Medulla oblongata (tissue), 1 donor: Measurements from ENCODE around the gene CDR2.
"Not testable (repeated sequence)": the region's sequence is repeated elsewhere in the genome, so short reads cannot be mapped to it uniquely, and the experiment has no call there.

ENCODE experiments used
- DNase-seq: peaks from one replicate; pipeline ENCODE4 v3.0.0-alpha.2; 2015; ENCODE audit errors: extremely low spot score

Gene CDR2

DNA sequence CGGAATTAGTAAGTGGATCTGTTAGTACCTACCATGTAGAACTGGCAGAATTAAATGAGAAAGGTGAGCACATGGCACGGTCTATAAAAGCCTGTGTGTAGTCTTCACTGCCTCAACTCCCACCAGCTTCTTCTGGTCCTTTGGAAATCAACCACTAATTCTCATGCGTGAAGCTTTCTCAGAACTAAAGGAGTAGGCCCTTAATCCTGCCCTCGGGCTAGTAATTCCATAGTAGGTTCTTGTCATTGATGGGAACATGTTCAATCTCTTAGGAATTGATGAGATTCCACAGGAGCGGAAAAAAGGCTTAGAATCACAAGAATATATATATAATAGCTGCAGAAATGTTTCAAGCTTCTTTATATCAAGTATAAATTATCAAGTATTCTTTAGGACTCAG is 21.7 kb downstream of the CDR2 start:
- DNase-seq = no peak

DNA sequence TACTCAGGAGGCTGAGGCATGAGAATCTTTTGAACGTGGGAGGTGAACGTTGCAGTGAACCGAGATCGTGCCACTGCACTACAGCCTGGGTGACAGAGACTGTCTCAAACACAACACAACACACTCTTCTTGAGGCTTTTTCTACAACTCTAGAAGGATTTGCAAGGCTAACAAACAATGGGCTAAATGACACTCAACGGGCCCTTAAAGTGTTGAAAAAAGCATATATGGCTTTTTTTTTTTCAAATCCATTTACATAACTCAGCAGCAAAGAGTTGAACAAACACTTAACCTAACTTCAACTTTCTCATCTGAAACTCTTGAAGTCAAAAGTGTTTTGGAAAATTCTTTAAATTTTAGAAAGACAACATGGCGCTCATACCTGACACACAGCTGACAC is 22.3 kb downstream of the CDR2 start:
- DNase-seq = no peak

DNA sequence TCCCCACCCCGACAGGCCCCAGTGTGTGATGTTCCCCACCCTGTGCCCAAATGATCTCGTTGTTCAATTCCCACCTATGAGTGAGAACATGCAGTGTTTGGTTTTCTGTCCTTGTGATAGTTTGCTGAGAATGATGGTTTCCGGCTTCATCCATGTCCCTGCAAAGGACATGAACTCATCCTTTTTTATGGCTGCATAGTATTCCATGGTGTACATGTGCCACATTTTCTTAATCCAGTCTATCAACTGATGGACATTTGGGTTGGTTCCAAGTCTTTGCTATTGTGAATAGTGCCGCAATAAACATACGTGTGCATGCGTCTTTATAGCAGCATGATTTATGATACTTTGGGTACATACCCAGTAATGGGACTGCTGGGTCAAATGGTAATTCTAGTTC is 23.4 kb downstream of the CDR2 start:
- DNase-seq = not testable (repeated sequence)

GRCh38 chr16:22348291-22348690 is 26.1 kb downstream of the CDR2 start:
- no peak for DNase-seq

- DNase-seq = peak; percentile 34
These were observed 27.2 kb downstream of the CDR2 start for GRCh38 chr16:22347100-22347820.

GRCh38 chr16:22346483-22346882 is 27.9 kb downstream of the CDR2 start:
- DNase-seq = peak; percentile 72

DNA sequence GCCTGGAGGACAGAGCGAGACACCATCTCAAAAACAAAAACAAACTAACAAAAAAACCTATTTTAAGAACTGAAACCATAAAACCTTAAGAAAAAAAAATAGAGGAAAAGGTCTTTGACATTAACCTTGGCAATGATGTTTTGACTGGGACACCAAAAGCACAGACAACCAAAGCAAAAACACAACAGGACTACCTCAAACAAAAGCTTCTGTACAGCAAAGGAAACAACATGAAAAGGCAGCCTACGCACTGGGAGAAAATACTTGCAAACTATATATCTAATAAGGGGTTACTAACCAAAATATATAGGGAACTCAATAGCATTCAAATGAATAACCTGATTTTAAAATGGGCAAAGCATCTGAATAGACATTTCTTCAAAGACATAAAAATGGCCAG is 32.3 kb downstream of the CDR2 start:
- DNase-seq = no peak

DNA sequence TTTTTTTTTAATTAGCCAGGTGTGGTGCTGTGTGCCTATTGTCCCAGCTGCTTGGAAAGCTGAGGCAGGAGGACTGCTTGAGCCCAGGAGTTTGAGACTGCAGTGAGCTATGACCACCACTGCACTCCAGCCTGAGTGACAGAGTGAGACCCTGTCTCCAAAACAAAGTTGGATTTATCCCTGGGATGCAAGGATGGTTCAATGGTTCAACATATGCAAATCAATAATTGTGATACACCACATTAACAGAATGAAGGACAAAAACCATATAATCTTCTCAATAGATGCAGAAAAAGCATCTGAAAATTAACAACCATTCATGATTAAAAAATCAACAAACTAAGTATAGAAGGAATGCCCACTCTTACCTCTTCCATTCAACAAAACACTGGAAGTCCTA is 33.5 kb downstream of the CDR2 start:
- DNase-seq = no peak

GRCh38 chr16:22337849-22338635 is 36.4 kb downstream of the CDR2 start:
- DNase-seq = no peak

DNA sequence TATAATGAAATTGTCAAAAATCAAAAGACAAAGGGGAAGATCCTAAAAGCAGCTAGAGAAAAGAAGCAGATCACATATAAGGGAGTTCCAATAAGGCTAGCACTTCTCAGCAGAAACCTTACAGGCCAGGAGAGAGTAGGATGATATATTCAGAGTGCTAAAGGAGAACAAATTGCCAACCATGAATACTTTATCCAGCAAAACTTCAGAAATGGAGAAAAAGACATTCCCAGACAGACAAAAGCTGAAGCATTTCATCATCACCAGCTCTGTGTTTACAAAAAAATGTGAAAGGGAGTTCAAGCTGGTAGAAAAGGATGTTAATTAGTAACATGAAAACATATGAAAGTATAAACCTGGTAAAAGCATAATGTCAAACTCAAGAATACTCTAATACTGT is 37.4 kb downstream of the CDR2 start:
- no peak for DNase-seq

DNA sequence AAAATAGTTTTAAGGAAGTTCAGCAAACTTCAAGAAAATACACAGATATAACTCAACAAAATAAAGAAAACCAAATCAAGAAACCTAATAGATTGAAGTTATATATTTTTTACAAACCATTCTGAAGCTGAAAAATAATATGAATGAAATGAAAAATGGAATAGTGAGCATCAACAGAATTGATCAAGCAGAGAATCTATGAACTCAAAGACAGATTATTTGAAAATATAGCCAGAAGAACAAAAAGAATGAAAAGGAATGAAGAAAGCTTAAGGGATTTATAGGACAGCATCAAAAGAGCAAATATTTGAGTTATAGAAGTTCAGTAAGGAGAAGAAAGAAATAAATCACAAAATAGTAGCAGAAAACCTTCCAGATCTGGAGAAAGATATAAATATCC is 37.8 kb downstream of the CDR2 start:
- DNase-seq = no peak

GRCh38 chr16:22335668-22336246 is 38.7 kb downstream of the CDR2 start:
- no peak for DNase-seq

- DNase-seq = peak; percentile 31
These were observed 40.9 kb downstream of the CDR2 start for GRCh38 chr16:22333457-22333994.

GRCh38 chr16:22330326-22330725 is 44.1 kb downstream of the CDR2 start:
- DNase-seq = no peak

DNA sequence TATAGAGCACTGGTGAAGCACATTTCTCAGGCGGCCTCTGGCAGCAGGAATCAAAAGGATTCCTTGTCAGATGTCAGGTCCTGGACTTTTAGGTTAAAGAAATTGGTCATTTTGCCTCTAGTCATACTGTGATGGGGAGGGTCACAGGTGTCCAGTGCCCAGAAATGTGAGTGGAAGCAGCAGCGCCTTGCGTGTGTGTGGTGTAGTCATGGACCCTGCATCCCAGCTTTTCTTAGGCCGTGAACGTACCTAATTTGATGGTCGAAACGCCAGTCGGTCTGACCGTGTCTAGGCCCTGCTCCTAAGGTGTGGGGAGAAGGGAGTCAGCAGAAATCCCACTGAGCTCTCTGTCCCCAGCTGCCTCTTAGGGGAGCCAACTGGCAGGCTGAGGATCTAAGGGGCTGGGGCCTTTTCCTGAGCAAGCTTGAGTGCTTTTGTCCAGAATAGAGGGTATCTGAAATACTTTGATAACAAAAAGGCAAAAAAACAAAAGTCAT is 45.2 kb downstream of the CDR2 start:
- no peak for DNase-seq

GRCh38 chr16:22328081-22328725 is 46.2 kb downstream of the CDR2 start:
- DNase-seq = no peak

DNA sequence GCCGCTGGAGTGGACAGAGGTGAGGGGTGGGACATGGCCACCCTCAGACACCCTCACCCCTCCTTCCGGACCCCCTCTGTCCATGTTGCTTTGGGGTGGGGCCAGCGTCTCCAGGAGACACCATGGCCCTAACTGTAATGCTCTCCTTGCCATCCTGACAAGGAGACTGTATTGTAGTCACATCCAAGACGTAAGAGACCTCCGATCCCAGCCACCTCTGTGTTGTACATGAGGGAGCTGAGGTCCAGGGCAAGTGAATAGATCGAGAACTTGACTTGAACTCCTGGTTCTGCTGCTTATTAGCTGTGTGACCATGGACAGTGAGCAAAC is 47.0 kb downstream of the CDR2 start:
- DNase-seq = no peak

DNA sequence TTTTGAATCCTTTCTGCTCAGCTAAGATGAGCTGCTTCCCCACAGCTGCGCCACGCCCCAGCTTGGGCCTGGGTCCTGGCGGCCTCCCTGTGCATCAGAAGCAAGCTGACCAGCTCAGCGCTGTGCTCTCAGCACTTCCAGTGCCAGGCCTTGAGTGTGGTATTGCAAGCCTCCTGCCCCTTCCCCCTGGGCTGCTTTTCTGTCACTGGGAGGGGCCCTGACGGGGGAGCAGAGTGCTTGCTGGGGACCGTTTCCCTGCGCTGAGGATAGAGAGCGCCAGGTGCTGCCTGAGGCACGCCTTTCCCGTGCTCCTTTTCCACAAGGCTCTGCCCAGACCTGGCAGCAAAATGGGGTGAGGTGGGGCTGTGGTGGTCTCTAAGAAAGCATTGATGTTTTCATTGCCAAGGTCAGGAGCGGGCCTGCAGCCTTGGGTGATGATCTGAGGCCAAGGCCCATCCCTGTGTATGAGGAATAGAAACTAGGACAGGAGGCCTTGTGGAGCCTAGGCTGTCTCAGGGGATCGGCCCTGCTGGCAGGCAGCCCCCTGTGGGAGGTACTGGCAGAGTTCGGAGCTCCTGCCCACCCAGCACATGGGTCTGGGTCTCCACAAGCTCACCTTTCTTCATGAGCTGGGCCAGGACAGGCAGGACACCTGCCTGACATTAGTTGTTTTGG is 47.5 kb downstream of the CDR2 start:
- DNase-seq = no peak

DNA sequence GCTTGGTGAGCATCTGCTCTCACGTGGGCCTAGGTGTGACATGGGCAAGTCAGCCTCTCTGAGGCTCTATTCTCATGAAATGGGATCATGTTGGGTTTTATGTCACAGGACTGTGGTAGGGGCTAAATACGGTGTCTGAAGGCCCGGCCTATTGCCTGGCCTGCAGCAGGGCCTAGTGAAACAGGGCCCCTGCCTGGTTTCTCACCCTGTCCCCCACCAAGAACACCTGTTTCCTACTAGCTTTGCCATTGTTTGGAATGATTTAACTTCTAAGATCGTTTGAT is 48.1 kb downstream of the CDR2 start:
- DNase-seq = no peak

- DNase-seq = no peak
These were observed 48.6 kb downstream of the CDR2 start for GRCh38 chr16:22325598-22326368.
